Uterus (tissue), 4 donors: ENCODE results near the gene MAGEA11. TPM values are rescaled to one million over a fixed set of nuclear protein-coding genes. Genes with fewer than 3 reads are reported as not detected.
"Not testable (repeated sequence)": the region's sequence is repeated elsewhere in the genome, so short reads cannot be mapped to it uniquely, and the experiment has no call there.

Experiments used
- DNase-seq, 2 donors: peaks; one replicate each; pipeline ENCODE4 v3.0.0-alpha.2; 2019 to 2020
- H3K27ac ChIP-seq, 2 donors: fragments of 200-600 bp; sonication (generic); 1 replicate in 1 of 2; 2 replicates in 1 of 2; pipeline ENCODE4 v1.5.1; 2016 to 2018
- H3K27me3 ChIP-seq, 2 donors: fragments of 200-600 bp; sonication (generic); one replicate each; pipeline ENCODE4 v1.5.1; 2018 to 2019; ENCODE audit warnings: control low read depth in 1 of 2
- H3K36me3 ChIP-seq, 2 donors: fragments of 200-600 bp; sonication (generic); one replicate each; pipeline ENCODE4 v1.5.1; 2019; ENCODE audit warnings: control low read depth in 1 of 2
- H3K4me1 ChIP-seq, 2 donors: fragments of 200-600 bp; sonication (generic); one replicate each; pipeline ENCODE4 v1.5.1; 2018 to 2019; ENCODE audit warnings: control low read depth in 1 of 2
- H3K4me3 ChIP-seq, 2 donors: fragments of 200-600 bp; sonication (generic); 1 replicate in 1 of 2; 2 replicates in 1 of 2; pipeline ENCODE4 v1.5.1; 2018 to 2019; ENCODE audit warnings: mild to moderate bottlenecking in 1 of 2
- H3K9me3 ChIP-seq, 2 donors: fragments of 200-600 bp; sonication (generic); one replicate each; pipeline ENCODE4 v1.5.1; 2019; ENCODE audit warnings: control low read depth in 1 of 2
- CTCF ChIP-seq, 4 experiments: fragments of 200-600 bp in 2 of 4; fragments of 450-650 bp in 2 of 4; sonication (generic) in 2 of 4; IDR thresholded peaks; one replicate each; pipeline ENCODE4 v1.5.1; 2016 to 2019; ENCODE audit warnings: antibody characterized with exemption in 4 of 4, mild to moderate bottlenecking in 2 of 4, moderate library complexity in 1 of 4
- POLR2A ChIP-seq, 2 donors: fragments of 450-650 bp; IDR thresholded peaks; one replicate each; pipeline ENCODE4 v1.6.1; 2016; ENCODE audit warnings: antibody characterized with exemption in 2 of 2, mild to moderate bottlenecking in 1 of 2, moderate library complexity in 1 of 2
- intact Hi-C: fragments of 100-400 bp; cut with DNase I; formaldehyde crosslinking; loops from one replicate; pipeline ENCODE4 v1.15.1; 2023; ENCODE audit warnings: low total_unique reads
- total RNA-seq, 4 donors: library from RNA; depleted of rRNA in 3 of 4; stranded (reverse); fragments of >200 nt in 3 of 4; gene quantifications; one replicate each; pipeline versions ENCODE4 v1.1.0 to v1.2.4, GENCODE V29; 2014 to 2023
- donor health status: DM: yes; HTN: yes; CAD: no.

Gene MAGEA11
- not detected for total RNA-seq

GRCh38 chrX:149711545-149712236, at the start of gene MAGEA11:
MAGEA11 (plus strand) TSS chrX:149712060; CDS start chrX:149713160, 1,100 bp downstream.
- intact Hi-C loops: no loop called here
- no peaks in the 10 kb centered on the region for H3K4me1 ChIP-seq
- DNase-seq: no peak
- H3K27ac ChIP-seq: no peak within 1 kb of the TSS
- H3K27me3 ChIP-seq: no peaks in the 10 kb centered on the region
- H3K9me3 ChIP-seq: no peaks in the 10 kb centered on the region
- H3K4me3 ChIP-seq: no peak within 1 kb of the TSS
- H3K36me3 ChIP-seq: no peaks in the 10 kb centered on the region
- TF ChIP-seq CTCF (IDR thresholded peaks at IDR 0.05) (no peak), POLR2A (IDR thresholded peaks at IDR 0.05) (no peak)

GRCh38 chrX:149675088-149675487, 36.8 kb upstream of the MAGEA11 start:
- H3K9me3 ChIP-seq, H3K36me3 ChIP-seq, H3K27ac ChIP-seq, DNase-seq, H3K4me1 ChIP-seq, intact Hi-C loops, H3K27me3 ChIP-seq, H3K4me3 ChIP-seq: not testable (repeated sequence)

DNA sequence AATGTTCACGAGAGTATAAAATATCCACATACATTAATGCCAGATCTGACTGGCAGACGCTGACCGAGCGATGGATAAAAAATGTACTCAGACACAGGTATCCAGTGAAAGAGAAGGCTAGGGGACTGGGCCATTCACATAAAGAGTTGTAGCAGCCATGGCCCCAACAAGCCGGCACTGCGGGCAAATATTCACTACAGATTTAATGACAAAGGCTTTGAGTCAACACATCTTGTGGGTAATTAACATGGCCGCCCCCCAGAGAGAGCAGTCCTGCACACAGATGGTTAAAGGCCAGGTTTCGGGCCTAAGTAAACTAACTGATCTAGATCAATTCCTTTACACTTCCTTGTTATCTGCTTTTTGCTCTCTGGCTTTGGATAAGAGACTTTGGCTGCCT, 36.3 kb upstream of the MAGEA11 start:
- H3K4me3 ChIP-seq, intact Hi-C loops, H3K36me3 ChIP-seq, H3K27me3 ChIP-seq, DNase-seq, H3K9me3 ChIP-seq, H3K27ac ChIP-seq, H3K4me1 ChIP-seq: not testable (repeated sequence)

GRCh38 chrX:149679164-149679678, 32.6 kb upstream of the MAGEA11 start:
- H3K36me3 ChIP-seq, H3K4me3 ChIP-seq, H3K27ac ChIP-seq, H3K4me1 ChIP-seq, H3K27me3 ChIP-seq, H3K9me3 ChIP-seq, intact Hi-C loops, DNase-seq: not testable (repeated sequence)

GRCh38 chrX:149681182-149681581, 30.7 kb upstream of the MAGEA11 start:
- Histone ChIP-seq H3K27me3 (no peaks in the 10 kb centered on the region), H3K27ac (no peak overlapping the region), H3K9me3 (no peaks in the 10 kb centered on the region), H3K4me1 (no peaks in the 10 kb centered on the region), H3K36me3 (no peaks in the 10 kb centered on the region), H3K4me3 (no peak overlapping the region)
- TF ChIP-seq POLR2A (IDR thresholded peaks at IDR 0.05) (no peak), CTCF (IDR thresholded peaks at IDR 0.05) (no peak)
- intact Hi-C loops: no loop called here
- DNase-seq: no peak

GRCh38 chrX:149682031-149682430, 29.8 kb upstream of the MAGEA11 start:
- Histone ChIP-seq H3K27ac (no peak overlapping the region), H3K9me3 (no peaks in the 10 kb centered on the region), H3K36me3 (no peaks in the 10 kb centered on the region), H3K27me3 (no peaks in the 10 kb centered on the region), H3K4me1 (no peaks in the 10 kb centered on the region), H3K4me3 (no peak overlapping the region)
- DNase-seq: no peak
- intact Hi-C loops: no loop called here
- TF ChIP-seq CTCF (IDR thresholded peaks at IDR 0.05): no peak
- no peak for TF ChIP-seq POLR2A (IDR thresholded peaks at IDR 0.05)
